HCT116 (cell line): ENCODE measurements around the gene NCF2. TPM values are rescaled to one million over a fixed set of nuclear protein-coding genes. Genes with fewer than 3 reads are reported as not detected.

ENCODE experiments used
- ATAC-seq: fragments of 200-7000 bp; cut with Tn5 transposase; 2 replicates; pipeline ENCODE4 v1.9.1; 2020; ENCODE audit warnings: mild to moderate bottlenecking, moderate library complexity
- BruUV-seq: library from RNA; stranded (reverse); fragments of 400-500 nt; replicated peaks from 2 replicates; lab custom pipeline; 2021; lab: Mats Ljungman, UMichigan
- CTCF ChIA-PET: fragments of 300-600 bp; sonication (Branson Sonifier 250); formaldehyde crosslinking; loops from one replicate; lab custom pipeline; 2021; ENCODE audit warnings: antibody characterized with exemption; lab: Charles Lee
- POLR2A ChIA-PET: fragments of 300-600, 350-600 bp; sonication (Branson Sonifier 250); formaldehyde crosslinking; loops from one replicate; lab custom pipeline; 2021; ENCODE audit warnings: antibody characterized with exemption; lab: Charles Lee
- RAD21 ChIA-PET, 2 experiments: fragments of 300-600 bp; sonication (Branson Sonifier 250); formaldehyde crosslinking; loops; one replicate each; lab custom pipeline; 2023; ENCODE audit warnings: low total read pairs in 2 of 2; ENCODE audit not compliant: uncharacterized antibody in 2 of 2, unreplicated experiment in 2 of 2, low non-redundant PET in 1 of 2; lab: Charles Lee
- DNase-seq: peaks from one replicate; pipeline ENCODE4 v3.0.0-alpha.2; 2010; ENCODE audit warnings: low read depth, low spot score
- H2AFZ ChIP-seq: fragments of 200-600 bp; shearing (Covaris generic), sonication (generic); 2 replicates; pipeline ENCODE4 v1.6.1; 2017; ENCODE audit warnings: low read depth, mixed run types, mixed read lengths, antibody characterized with exemption, low read length; ENCODE audit not compliant: poor library complexity, severe bottlenecking
- H3K27ac ChIP-seq: 2 replicates; pipeline ENCODE4 v1.5.1; 2012; ENCODE audit warnings: low read depth, low read length
- H3K27me3 ChIP-seq: fragments of 200-600 bp; sonication (generic); 2 replicates; pipeline ENCODE4 v1.6.1; 2016; ENCODE audit warnings: mixed run types, low read length, mixed read lengths; ENCODE audit not compliant: insufficient read depth
- H3K36me3 ChIP-seq, 2 experiments: fragments of 200-500 bp in 1 of 2; fragments of 200-600 bp in 1 of 2; sonication (Bioruptor generic) in 1 of 2; sonication (generic) in 1 of 2; 2 replicates each; pipeline versions ENCODE4 v1.5.1 to v1.6.1; 2014 to 2016; ENCODE audit warnings: low read length in 2 of 2, inconsistent platforms in 1 of 2, mixed read lengths in 1 of 2, mixed run types in 1 of 2; ENCODE audit not compliant: insufficient read depth in 2 of 2, control insufficient read depth in 1 of 2
- H3K4me1 ChIP-seq, 2 experiments: fragments of 200-600 bp in 1 of 2; sonication (generic) in 1 of 2; 2 replicates each; pipeline versions ENCODE4 v1.5.1 to v1.6.1; 2012 to 2017; ENCODE audit warnings: low read length in 2 of 2, inconsistent platforms in 1 of 2, mild to moderate bottlenecking in 1 of 2, mixed read lengths in 1 of 2, mixed run types in 1 of 2, moderate library complexity in 1 of 2; ENCODE audit not compliant: insufficient read depth in 2 of 2, control insufficient read depth in 1 of 2
- H3K4me2 ChIP-seq: fragments of 200-600 bp; sonication (generic); 2 replicates; pipeline ENCODE4 v1.6.1; 2017; ENCODE audit warnings: mixed run types, low read length, mixed read lengths
- H3K4me3 ChIP-seq, 2 experiments: fragments of 200-600 bp in 1 of 2; sonication (generic) in 1 of 2; replicated peaks in 1 of 2; 2 replicates each; pipeline ENCODE4 v1.5.1; 2011 to 2016; ENCODE audit warnings: low read length in 2 of 2, control low read depth in 1 of 2, low read depth in 1 of 2, mild to moderate bottlenecking in 1 of 2, mixed read lengths in 1 of 2, mixed run types in 1 of 2
- H3K79me2 ChIP-seq: fragments of 200-600 bp; sonication (generic); 2 replicates; pipeline ENCODE4 v1.6.1; 2017; ENCODE audit warnings: mild to moderate bottlenecking, mixed run types, low read length, moderate library complexity, mixed read lengths; ENCODE audit not compliant: insufficient read depth
- H3K9ac ChIP-seq: fragments of 200-600 bp; sonication (generic); 2 replicates; pipeline ENCODE4 v1.6.1; 2016; ENCODE audit warnings: low read length, mixed read lengths
- H3K9me2 ChIP-seq: fragments of 200-600 bp; sonication (generic), shearing (Covaris generic); 2 replicates; pipeline ENCODE4 v1.6.1; 2017; ENCODE audit warnings: mixed run types, mild to moderate bottlenecking, moderate library complexity; ENCODE audit not compliant: insufficient read depth
- H3K9me3 ChIP-seq, 2 experiments: fragments of 200-500 bp in 1 of 2; fragments of 200-600 bp in 1 of 2; sonication (Bioruptor generic) in 1 of 2; sonication (generic) in 1 of 2; 2 replicates each; pipeline ENCODE4 v1.6.1; 2014 to 2017; ENCODE audit warnings: low read length in 2 of 2, mixed read lengths in 2 of 2, inconsistent platforms in 1 of 2, low read depth in 1 of 2, mild to moderate bottlenecking in 1 of 2, mixed run types in 1 of 2, moderate library complexity in 1 of 2; ENCODE audit not compliant: control insufficient read depth in 1 of 2, insufficient read depth in 1 of 2
- H4K20me1 ChIP-seq: fragments of 200-600 bp; sonication (generic), shearing (Covaris generic); 2 replicates; pipeline ENCODE4 v1.6.1; 2017; ENCODE audit warnings: mixed run types, mild to moderate bottlenecking, moderate library complexity; ENCODE audit not compliant: insufficient read depth
- CBX3 ChIP-seq: IDR thresholded peaks from 2 replicates; pipeline ENCODE4 v1.6.1; 2012; ENCODE audit warnings: low read depth
- CEBPB ChIP-seq: IDR thresholded peaks from 2 replicates; pipeline ENCODE4 v1.6.1; 2012; ENCODE audit warnings: low read depth
- EGR1 ChIP-seq: IDR thresholded peaks from 2 replicates; pipeline ENCODE4 v1.6.1; 2012; ENCODE audit warnings: low read depth
- EZH2 ChIP-seq: fragments of 200-600 bp; sonication (generic); IDR thresholded peaks from 2 replicates; pipeline ENCODE4 v1.6.1; 2017; ENCODE audit warnings: antibody characterized with exemption, mixed run types
- EZH2phosphoT487 ChIP-seq: fragments of 200-600 bp; IDR thresholded peaks from 2 replicates; pipeline ENCODE4 v1.6.1; 2018; ENCODE audit warnings: antibody characterized with exemption, borderline replicate concordance
- FOSL1 ChIP-seq: IDR thresholded peaks from 2 replicates; pipeline ENCODE4 v1.6.1; 2012; ENCODE audit warnings: low read depth
- JUND ChIP-seq: IDR thresholded peaks from 2 replicates; pipeline ENCODE4 v1.6.1; 2012
- POLR2A ChIP-seq: IDR thresholded peaks from 2 replicates; pipeline ENCODE4 v1.7.0; 2011; ENCODE audit warnings: borderline replicate concordance; ENCODE audit not compliant: insufficient read depth, insufficient read length; ENCODE audit errors: extremely low read depth
- RAD21 ChIP-seq: IDR thresholded peaks from 2 replicates; pipeline ENCODE4 v1.6.1; 2012; ENCODE audit warnings: low read depth, mild to moderate bottlenecking
- SP1 ChIP-seq: IDR thresholded peaks from 2 replicates; pipeline ENCODE4 v1.6.1; 2012; ENCODE audit warnings: low read depth
- SRF ChIP-seq: IDR thresholded peaks from 2 replicates; pipeline ENCODE4 v1.6.1; 2012; ENCODE audit warnings: low read depth
- TCF7L2 ChIP-seq: IDR thresholded peaks from 2 replicates; pipeline ENCODE4 v1.7.0; 2011; ENCODE audit warnings: borderline replicate concordance, inconsistent platforms; ENCODE audit not compliant: insufficient read depth, insufficient read length; ENCODE audit errors: extremely low read depth
- YY1 ChIP-seq: IDR thresholded peaks from 2 replicates; pipeline ENCODE4 v1.6.1; 2011; ENCODE audit warnings: low read length, low read depth, moderate library complexity, mild to moderate bottlenecking; ENCODE audit not compliant: insufficient replicate concordance; ENCODE audit errors: extremely low read depth
- intact Hi-C: fragments of 100-400 bp; cut with micrococcal nuclease; formaldehyde crosslinking; loops from 2 replicates; pipeline ENCODE4 v1.10.0; 2022
- total RNA-seq: library from RNA; stranded (reverse); gene quantifications from one replicate; pipeline ENCODE4 v1.2.1, GENCODE V29; 2021; ENCODE audit not compliant: unreplicated experiment
- TF ChIP-seq, protein P1 (sequence below): IDR thresholded peaks from 2 replicates; pipeline ENCODE4 v1.6.1; 2012
- TF ChIP-seq, protein P2 (sequence below): IDR thresholded peaks from 2 replicates; pipeline ENCODE4 v1.6.1; 2012

Gene NCF2
- total RNA-seq, 1 experiment from 2014 or later: 0.25 TPM

DNA sequence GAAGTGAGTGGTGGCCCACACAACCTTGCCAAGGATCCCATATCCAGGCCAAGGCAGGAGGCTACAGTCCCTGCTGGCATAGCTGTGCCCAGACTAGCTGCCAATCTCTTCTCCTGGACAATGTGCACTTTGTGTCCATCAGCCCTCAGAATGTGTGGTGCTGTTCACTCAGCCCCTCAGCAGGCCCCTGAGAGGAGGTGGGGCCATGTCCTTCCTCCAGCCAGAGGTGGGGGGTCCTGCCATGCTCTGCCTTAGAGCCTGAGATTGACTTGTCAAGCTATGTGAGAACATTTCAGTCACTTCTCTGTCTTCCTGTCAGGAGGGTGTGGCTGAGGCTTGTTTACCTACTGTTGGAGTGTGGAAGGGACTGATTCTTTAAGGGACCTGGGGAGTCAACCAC lies 1.4 kb downstream of the NCF2 start:
- Histone ChIP-seq H3K27me3 (no peaks in the 10 kb centered on the region), H2AFZ (no peak overlapping the region), H3K27ac (no peak overlapping the region), H3K4me1 (peaks cover 0 to 14% of the 10 kb centered on the region in 2 experiments; a peak in 1 of 4 replicates), H3K9ac (no peak overlapping the region), H3K79me2 (no peaks in the 10 kb centered on the region), H3K9me3 (no peaks in the 10 kb centered on the region), H3K9me2 (peaks cover 3% of the 10 kb centered on the region; the same call in 1 of the 2 replicates), H3K4me3 (no peak overlapping the region), H4K20me1 (no peaks in the 10 kb centered on the region), H3K36me3 (no peaks in the 10 kb centered on the region), H3K4me2 (no peak overlapping the region)
- BruUV-seq: no TSS peak
- intact Hi-C loops: no loop called here
- POLR2A ChIA-PET: no interaction called here
- TF ChIP-seq FOSL1: no peak
- TF ChIP-seq SRF: no peak
- TF ChIP-seq YY1: no peak
- TF ChIP-seq, protein P1, sequence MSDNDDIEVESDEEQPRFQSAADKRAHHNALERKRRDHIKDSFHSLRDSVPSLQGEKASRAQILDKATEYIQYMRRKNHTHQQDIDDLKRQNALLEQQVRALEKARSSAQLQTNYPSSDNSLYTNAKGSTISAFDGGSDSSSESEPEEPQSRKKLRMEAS: no peak
- no peak for TF ChIP-seq CEBPB
- no peak for TF ChIP-seq EGR1
- TF ChIP-seq, protein P2, sequence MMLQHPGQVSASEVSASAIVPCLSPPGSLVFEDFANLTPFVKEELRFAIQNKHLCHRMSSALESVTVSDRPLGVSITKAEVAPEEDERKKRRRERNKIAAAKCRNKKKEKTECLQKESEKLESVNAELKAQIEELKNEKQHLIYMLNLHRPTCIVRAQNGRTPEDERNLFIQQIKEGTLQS: no peak
- TF ChIP-seq EZH2phosphoT487: no peak
- TF ChIP-seq EZH2: no peak
- TF ChIP-seq SP1: no peak
- ATAC-seq (no peak), DNase-seq (no peak)
- CTCF ChIA-PET: interaction anchor here (1.1 kb wide), 1 partner anchor 11 kb away, joined by 3 read pairs; no protein-coding TSS in a partner anchor
- RAD21 ChIA-PET: no interaction called here

DNA sequence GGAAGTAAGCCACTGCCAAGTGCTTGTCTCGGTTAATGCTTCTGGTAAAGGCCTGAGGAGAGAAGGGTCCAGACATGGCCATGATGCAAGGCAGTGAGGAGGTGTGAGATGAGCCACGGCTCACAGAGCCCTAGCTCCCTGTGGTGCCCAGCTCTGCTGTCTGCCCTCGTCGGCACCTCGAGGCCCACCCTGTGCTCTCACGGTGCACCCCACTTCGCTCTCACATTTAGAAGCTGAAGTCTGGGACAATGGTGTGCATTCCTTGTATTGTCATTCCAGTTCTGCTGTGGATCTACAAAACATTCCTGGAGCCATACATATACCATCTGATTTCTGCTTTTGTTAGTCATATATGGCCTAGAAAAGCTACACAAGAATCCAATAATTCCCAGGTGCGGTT lies 3.3 kb downstream of the NCF2 start:
- CTCF ChIA-PET: no interaction called here

More for the DNA sequence above, 3.3 kb downstream of the NCF2 start:
- Histone ChIP-seq H4K20me1 (no peaks in the 10 kb centered on the region), H3K9ac (no peak overlapping the region), H3K9me2 (peaks cover 3% of the 10 kb centered on the region; the same call in 1 of the 2 replicates), H3K27me3 (no peaks in the 10 kb centered on the region), H3K27ac (no peak overlapping the region), H3K9me3 (no peaks in the 10 kb centered on the region), H3K4me3 (no peak overlapping the region), H3K4me2 (no peak overlapping the region), H3K4me1 (peaks cover 0 to 7% of the 10 kb centered on the region in 2 experiments; a peak in 1 of 4 replicates), H2AFZ (no peak overlapping the region), H3K36me3 (no peaks in the 10 kb centered on the region), H3K79me2 (no peaks in the 10 kb centered on the region)
- ChIA-PET RAD21 (no interaction called here), POLR2A (no interaction called here)
- BruUV-seq: no TSS peak
- ATAC-seq: no peak
- intact Hi-C loops: no loop called here
- no peak for TF ChIP-seq CBX3
- TF ChIP-seq, protein P1: no peak
- no peak for TF ChIP-seq EZH2phosphoT487
- no peak for TF ChIP-seq JUND
- TF ChIP-seq TCF7L2: no peak
- no peak for TF ChIP-seq POLR2A
- no peak for TF ChIP-seq YY1
- no peak for TF ChIP-seq RAD21
- no peak for TF ChIP-seq CEBPB
- DNase-seq: no peak
